Hepatocyte (in vitro differentiated cells): Measurements from ENCODE around the gene FSTL3.

Source experiments
- CTCF ChIP-seq: fragments of 200-600 bp; sonication (generic); IDR thresholded peaks from 2 replicates; pipeline ENCODE4 v1.5.1; 2016; ENCODE audit warnings: antibody characterized with exemption, mild to moderate bottlenecking; ENCODE audit not compliant: poor library complexity
- EZH2 ChIP-seq: fragments of 200-600 bp; sonication (generic); IDR thresholded peaks from 2 replicates; pipeline ENCODE4 v1.6.1; 2016; ENCODE audit warnings: antibody characterized with exemption, mild to moderate bottlenecking, borderline replicate concordance
- EZH2phosphoT487 ChIP-seq: fragments of 200-600 bp; sonication (generic); IDR thresholded peaks from one replicate; pipeline ENCODE4 v1.6.1; 2018; ENCODE audit warnings: antibody characterized with exemption, mild to moderate bottlenecking, low read depth, moderate library complexity; ENCODE audit not compliant: unreplicated experiment, severe bottlenecking

DNA sequence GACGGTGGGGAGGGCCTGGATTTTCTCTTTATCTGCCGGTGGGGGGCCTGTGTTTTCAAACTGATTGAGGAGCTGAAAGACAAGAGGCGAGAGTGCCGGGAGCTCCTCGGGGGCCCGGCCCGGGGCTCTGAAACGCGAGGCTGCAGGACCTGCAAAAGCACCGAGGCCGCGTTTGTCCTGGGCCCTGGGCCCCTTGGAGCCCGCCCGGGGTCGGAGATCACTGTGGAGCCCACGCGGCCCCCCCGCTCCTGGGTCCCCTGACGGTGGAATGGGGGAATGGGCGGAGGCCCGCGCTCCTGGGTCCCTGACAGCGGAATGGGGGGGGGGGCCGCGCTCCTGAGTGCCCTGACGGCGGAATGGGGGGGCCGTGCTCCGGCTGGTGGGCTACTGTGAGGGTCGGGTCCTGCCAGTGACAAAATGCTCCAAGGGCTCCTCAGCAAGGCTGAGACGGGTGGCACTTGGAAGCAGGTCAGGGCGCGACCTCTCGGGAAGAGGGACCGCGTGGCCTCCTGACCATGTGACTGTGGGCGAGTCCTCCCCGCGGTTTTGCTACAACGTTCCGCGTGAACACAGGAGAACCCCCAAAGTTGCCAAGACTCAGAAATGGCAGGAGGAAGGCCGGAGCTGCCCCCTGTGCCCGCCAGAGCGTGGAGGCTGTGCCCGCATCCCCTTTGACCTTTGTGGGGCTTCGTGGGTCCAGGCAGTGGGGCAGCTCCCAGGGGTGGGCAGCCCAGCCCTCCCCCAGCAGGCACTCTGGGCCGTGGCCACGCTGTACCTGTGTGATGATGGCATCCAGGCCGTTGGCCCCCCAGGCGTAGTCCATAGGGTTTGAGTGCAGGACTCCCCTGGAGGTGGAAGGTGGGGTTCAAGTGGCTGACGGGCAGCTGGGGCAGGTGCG is 27.0 kb upstream of the FSTL3 start:
- TF ChIP-seq CTCF: no peak
- no peak for TF ChIP-seq EZH2
- no peak for TF ChIP-seq EZH2phosphoT487
